ENCODE measurements around the gene ARFRP1.
"Not testable (repeated sequence)": the region's sequence is repeated elsewhere in the genome, so short reads cannot be mapped to it uniquely, and the experiment has no call there.

ARFRP1 gene

DNA sequence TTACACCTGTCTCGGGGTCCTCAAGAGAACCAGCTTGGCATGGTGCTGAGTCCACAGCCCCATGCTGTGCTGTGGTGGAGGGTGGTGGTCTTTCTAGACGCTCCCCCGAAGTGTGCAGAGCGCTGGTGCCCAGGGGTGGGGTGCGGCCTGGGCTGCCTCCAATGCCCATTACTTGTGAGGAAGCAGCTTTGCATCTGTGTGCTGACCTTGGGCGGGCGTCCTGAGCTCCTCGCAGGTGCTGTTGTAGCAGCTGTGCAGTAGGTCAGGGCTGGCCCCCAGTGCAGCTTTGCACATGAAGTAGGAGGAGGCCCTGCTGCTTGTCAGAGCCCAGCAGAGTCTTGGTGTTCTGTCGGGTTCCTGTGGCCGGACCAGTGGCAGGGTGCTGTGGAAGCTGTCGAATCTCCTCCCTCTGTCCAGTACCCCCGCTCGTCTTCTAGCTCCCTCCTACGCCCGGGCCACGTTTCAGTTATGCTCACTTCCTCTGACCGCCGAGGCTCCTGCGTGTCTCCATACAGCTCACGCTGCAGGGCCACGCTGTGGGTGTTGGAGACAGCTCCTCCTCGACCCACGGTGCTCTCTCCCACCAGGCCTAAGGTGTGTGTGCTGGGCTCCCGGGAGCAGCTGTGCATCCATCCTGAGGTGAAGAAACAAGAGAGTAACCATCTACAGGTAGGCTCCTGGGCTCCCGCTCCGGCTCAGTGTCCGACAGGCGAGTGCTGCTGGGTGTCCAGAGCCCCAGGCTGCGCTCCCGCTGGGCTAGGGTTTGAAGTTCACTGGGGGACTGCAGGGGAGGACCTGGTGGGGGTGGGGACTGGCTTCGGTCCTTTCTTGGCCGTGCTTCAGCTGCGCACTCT is 45.6 kb downstream of the ARFRP1 start:
- DNase-seq (ENCODE audit: extremely low spot score): no peak
- POLR2A ChIA-PET: no interaction called here
- CTCF ChIA-PET: interaction anchor here (0.5 to 1.2 kb wide), 3 partner anchors 20 to 178 kb away, joined by 3 read pairs; no protein-coding TSS in a partner anchor
- TF ChIP-seq, protein P1, sequence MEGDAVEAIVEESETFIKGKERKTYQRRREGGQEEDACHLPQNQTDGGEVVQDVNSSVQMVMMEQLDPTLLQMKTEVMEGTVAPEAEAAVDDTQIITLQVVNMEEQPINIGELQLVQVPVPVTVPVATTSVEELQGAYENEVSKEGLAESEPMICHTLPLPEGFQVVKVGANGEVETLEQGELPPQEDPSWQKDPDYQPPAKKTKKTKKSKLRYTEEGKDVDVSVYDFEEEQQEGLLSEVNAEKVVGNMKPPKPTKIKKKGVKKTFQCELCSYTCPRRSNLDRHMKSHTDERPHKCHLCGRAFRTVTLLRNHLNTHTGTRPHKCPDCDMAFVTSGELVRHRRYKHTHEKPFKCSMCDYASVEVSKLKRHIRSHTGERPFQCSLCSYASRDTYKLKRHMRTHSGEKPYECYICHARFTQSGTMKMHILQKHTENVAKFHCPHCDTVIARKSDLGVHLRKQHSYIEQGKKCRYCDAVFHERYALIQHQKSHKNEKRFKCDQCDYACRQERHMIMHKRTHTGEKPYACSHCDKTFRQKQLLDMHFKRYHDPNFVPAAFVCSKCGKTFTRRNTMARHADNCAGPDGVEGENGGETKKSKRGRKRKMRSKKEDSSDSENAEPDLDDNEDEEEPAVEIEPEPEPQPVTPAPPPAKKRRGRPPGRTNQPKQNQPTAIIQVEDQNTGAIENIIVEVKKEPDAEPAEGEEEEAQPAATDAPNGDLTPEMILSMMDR (IDR thresholded peaks at IDR 0.05; ENCODE audit: control extremely low read depth, extremely low read depth, low read depth, missing control alignments): no peak

DNA sequence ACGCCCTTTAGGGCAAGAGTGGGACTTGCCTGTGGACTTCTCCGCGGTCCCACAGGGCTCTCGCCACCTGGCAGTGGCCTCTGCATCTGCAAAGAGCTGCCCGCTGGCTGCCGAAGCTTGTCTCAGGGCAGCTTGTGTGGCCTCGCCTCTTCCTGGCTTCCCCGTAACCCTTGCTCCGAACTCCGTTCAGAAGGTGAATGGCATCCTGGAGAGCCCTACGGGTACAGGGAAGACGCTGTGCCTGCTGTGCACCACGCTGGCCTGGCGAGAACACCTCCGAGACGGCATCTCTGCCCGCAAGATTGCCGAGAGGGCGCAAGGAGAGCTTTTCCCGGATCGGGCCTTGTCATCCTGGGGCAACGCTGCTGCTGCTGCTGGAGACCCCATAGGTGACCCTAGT is 46.7 kb downstream of the ARFRP1 start:
- ChIA-PET POLR2A (interaction anchor here (0.6 kb wide), 1 partner anchor 87 kb away, joined by 3 read pairs; the partner anchor contains the start of gene HELZ2), CTCF (interaction anchor here (0.9 kb wide), 1 partner anchor 47 kb away, joined by 3 read pairs; the partner anchor contains the start of genes ARFRP1 and ZGPAT)
- TF ChIP-seq, protein P1 (IDR thresholded peaks at IDR 0.05; ENCODE audit: control extremely low read depth, extremely low read depth, low read depth, missing control alignments): no peak
- DNase-seq (ENCODE audit: extremely low spot score): no peak

- DNase-seq (ENCODE audit: extremely low spot score): no peak
- CTCF ChIA-PET: interaction anchor here (0.9 to 3.4 kb wide), 2 partner anchors 19 to 47 kb away, joined by 3 to 11 read pairs; partner anchors contain the start of genes ARFRP1 and ZGPAT
- TF ChIP-seq, protein P1 (IDR thresholded peaks at IDR 0.05; ENCODE audit: control extremely low read depth, extremely low read depth, low read depth, missing control alignments): no peak
- POLR2A ChIA-PET: no interaction called here
Observed at GRCh38 chr20:63660622-63661021, 47.2 kb downstream of the ARFRP1 start.

DNA sequence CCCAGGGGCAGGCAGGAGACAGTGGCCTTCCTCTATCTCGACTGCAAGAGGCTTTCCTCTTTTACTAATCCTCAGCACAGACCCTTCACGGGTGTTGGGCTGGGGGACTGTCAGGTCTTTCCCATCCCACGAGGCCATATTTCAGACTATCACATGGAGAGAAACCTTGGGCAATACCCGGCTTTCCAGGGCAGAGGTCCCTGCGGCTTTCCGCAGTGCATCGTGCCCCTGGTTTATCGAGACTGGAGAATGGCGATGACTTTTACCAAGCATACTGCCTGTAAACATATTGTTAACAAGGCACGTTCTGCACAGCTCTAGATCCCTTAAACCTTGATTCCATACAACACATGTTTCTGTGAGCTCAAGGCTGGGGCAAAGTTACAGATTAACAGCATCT is 47.6 kb downstream of the ARFRP1 start:
- POLR2A ChIA-PET; DNase-seq (ENCODE audit: extremely low spot score): not testable (repeated sequence)
- CTCF ChIA-PET: interaction anchor here (3.4 kb wide), 1 partner anchor 18 kb away, joined by 11 read pairs; no protein-coding TSS in a partner anchor

DNA sequence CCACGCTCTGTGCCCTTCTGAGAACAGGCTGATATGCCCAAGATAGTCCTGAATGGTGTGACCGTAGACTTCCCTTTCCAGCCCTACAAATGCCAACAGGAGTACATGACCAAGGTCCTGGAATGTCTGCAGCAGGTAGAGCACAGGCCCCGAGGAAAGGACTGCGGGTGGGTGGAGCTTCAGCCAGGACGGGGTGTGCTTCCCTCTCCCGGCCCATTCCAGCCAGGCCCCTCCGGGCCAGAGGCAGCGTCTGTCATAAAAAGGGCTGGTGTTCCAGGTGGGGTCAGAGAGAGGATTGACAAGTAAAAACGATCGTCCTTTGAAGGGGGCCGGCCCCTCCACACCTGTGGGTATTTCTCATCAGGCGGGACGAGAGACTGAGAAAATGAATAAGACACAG is 48.4 kb downstream of the ARFRP1 start:
- DNase-seq (ENCODE audit: extremely low spot score): no peak
- ChIA-PET POLR2A (no interaction called here), CTCF (interaction anchor here (1.0 to 3.4 kb wide), 2 partner anchors 18 to 121 kb away, joined by 3 to 11 read pairs; no protein-coding TSS in a partner anchor)
- TF ChIP-seq, protein P1 (IDR thresholded peaks at IDR 0.05; ENCODE audit: control extremely low read depth, extremely low read depth, low read depth, missing control alignments): no peak

DNA sequence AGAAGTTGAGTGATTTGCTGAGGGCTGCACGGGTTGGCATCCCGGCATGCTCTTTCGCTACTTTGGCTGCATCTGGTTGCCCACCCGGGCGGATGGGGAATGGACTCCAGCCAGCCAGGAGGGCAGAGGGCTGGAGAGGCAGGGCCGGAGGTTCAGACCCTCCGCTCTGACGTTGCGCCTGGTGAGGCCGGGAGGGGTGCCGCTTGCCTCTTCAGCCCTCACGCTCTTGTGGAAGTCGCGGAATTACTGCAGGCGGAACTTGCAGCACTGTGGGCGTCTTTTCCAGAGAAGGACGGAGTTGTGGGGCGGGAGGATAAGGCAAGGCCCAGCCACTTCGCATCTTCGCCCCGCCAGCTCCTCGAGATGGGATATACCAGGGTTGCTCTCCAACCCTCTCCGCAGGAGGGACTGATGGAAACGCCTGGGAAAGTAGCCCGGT is 49.0 kb downstream of the ARFRP1 start:
- ChIA-PET CTCF (interaction anchor here (1.0 to 3.4 kb wide), 4 partner anchors 9 to 205 kb away, joined by 3 to 11 read pairs (median 3); no protein-coding TSS in a partner anchor), POLR2A (interaction anchor here (1.2 kb wide), 1 partner anchor 17 kb away, joined by 4 read pairs; no protein-coding TSS in a partner anchor)
- TF ChIP-seq, protein P1 (IDR thresholded peaks at IDR 0.05; ENCODE audit: control extremely low read depth, extremely low read depth, low read depth, missing control alignments): no peak
- DNase-seq (ENCODE audit: extremely low spot score): no peak

Data from GM10248 (cell line).